ENCODE measurements around the gene CTNNB1.

CTNNB1 gene

DNA sequence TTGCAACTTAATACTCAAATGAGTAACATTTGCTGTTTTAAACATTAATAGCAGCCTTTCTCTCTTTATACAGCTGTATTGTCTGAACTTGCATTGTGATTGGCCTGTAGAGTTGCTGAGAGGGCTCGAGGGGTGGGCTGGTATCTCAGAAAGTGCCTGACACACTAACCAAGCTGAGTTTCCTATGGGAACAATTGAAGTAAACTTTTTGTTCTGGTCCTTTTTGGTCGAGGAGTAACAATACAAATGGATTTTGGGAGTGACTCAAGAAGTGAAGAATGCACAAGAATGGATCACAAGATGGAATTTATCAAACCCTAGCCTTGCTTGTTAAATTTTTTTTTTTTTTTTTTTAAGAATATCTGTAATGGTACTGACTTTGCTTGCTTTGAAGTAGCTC lies 40.3 kb downstream of the CTNNB1 start:
- Histone ChIP-seq H3K9ac (ENCODE audit: low read length) (no peak overlapping the region), H3K4me2 (ENCODE audit: low read length) (no peak overlapping the region), H3F3A (ENCODE audit: insufficient read depth, low read length) (no peaks in the 10 kb centered on the region), H3K9me3 (ENCODE audit: low read length) (no peaks in the 10 kb centered on the region), H3K9me2 (ENCODE audit: low read depth, low read length) (no peaks in the 10 kb centered on the region), H4K20me1 (ENCODE audit: insufficient read depth, low read length) (no peaks in the 10 kb centered on the region), H3K36me3 (ENCODE audit: insufficient read depth, low read length) (peaks cover 73% of the 10 kb centered on the region), H3K79me2 (ENCODE audit: insufficient read depth, low read length) (no peaks in the 10 kb centered on the region), H3K27ac (ENCODE audit: low read depth, low read length, poor library complexity, severe bottlenecking) (no peak overlapping the region), H3K27me3 (ENCODE audit: insufficient read depth, low read length) (no peaks in the 10 kb centered on the region), H3K4me1 (ENCODE audit: insufficient read depth, low read length, severe bottlenecking) (no peaks in the 10 kb centered on the region), H3K4me3 (ENCODE audit: low read depth, low read length, poor library complexity, severe bottlenecking) (no peak overlapping the region), H2AFZ (ENCODE audit: low read length) (no peak overlapping the region)
- TF ChIP-seq EZH2 (IDR thresholded peaks at IDR 0.05; ENCODE audit: borderline replicate concordance, low read length): no peak
- TF ChIP-seq, protein P1, sequence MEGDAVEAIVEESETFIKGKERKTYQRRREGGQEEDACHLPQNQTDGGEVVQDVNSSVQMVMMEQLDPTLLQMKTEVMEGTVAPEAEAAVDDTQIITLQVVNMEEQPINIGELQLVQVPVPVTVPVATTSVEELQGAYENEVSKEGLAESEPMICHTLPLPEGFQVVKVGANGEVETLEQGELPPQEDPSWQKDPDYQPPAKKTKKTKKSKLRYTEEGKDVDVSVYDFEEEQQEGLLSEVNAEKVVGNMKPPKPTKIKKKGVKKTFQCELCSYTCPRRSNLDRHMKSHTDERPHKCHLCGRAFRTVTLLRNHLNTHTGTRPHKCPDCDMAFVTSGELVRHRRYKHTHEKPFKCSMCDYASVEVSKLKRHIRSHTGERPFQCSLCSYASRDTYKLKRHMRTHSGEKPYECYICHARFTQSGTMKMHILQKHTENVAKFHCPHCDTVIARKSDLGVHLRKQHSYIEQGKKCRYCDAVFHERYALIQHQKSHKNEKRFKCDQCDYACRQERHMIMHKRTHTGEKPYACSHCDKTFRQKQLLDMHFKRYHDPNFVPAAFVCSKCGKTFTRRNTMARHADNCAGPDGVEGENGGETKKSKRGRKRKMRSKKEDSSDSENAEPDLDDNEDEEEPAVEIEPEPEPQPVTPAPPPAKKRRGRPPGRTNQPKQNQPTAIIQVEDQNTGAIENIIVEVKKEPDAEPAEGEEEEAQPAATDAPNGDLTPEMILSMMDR (IDR thresholded peaks at IDR 0.05; ENCODE audit: low read length): no peak

DNA sequence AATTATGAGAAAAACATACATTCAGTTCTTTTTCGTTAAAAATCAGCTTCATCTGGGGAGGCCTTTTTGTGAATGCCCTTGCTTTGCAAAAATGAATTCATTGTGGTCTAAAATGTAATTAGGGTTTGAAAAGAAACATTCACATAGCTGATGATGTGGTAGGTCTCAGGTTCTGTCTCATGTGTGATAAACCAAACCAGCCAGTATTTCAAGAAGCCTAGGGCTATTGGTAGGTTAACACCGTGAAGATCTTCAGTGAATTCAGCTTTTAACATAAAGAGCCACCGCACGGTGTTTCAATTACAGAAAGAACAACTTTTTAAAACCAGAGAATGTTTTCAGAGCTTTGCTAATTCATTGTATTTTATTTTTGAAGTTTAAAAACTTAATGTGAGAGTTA lies 41.9 kb downstream of the CTNNB1 start:
- H3K27me3 ChIP-seq (ENCODE audit: insufficient read depth, low read length): no peaks in the 10 kb centered on the region
- TF ChIP-seq, protein P1 (IDR thresholded peaks at IDR 0.05; ENCODE audit: low read length): no peak
- TF ChIP-seq EZH2 (IDR thresholded peaks at IDR 0.05; ENCODE audit: borderline replicate concordance, low read length): no peak
- H3K36me3 ChIP-seq (ENCODE audit: insufficient read depth, low read length): peaks cover 57% of the 10 kb centered on the region
- H3K4me3 ChIP-seq (ENCODE audit: low read depth, low read length, poor library complexity, severe bottlenecking): no peak overlapping the region
- no peak overlapping the region for H3K9ac ChIP-seq (ENCODE audit: low read length)
- no peaks in the 10 kb centered on the region for H3K9me3 ChIP-seq (ENCODE audit: low read length)
- H3K4me2 ChIP-seq (ENCODE audit: low read length): no peak overlapping the region
- H3K9me2 ChIP-seq (ENCODE audit: low read depth, low read length): no peaks in the 10 kb centered on the region
- no peak overlapping the region for H2AFZ ChIP-seq (ENCODE audit: low read length)
- no peak overlapping the region for H3K27ac ChIP-seq (ENCODE audit: low read depth, low read length, poor library complexity, severe bottlenecking)
- H3K79me2 ChIP-seq (ENCODE audit: insufficient read depth, low read length): no peaks in the 10 kb centered on the region
- H3F3A ChIP-seq (ENCODE audit: insufficient read depth, low read length): no peaks in the 10 kb centered on the region
- H3K4me1 ChIP-seq (ENCODE audit: insufficient read depth, low read length, severe bottlenecking): no peaks in the 10 kb centered on the region
- H4K20me1 ChIP-seq (ENCODE audit: insufficient read depth, low read length): no peaks in the 10 kb centered on the region

DNA sequence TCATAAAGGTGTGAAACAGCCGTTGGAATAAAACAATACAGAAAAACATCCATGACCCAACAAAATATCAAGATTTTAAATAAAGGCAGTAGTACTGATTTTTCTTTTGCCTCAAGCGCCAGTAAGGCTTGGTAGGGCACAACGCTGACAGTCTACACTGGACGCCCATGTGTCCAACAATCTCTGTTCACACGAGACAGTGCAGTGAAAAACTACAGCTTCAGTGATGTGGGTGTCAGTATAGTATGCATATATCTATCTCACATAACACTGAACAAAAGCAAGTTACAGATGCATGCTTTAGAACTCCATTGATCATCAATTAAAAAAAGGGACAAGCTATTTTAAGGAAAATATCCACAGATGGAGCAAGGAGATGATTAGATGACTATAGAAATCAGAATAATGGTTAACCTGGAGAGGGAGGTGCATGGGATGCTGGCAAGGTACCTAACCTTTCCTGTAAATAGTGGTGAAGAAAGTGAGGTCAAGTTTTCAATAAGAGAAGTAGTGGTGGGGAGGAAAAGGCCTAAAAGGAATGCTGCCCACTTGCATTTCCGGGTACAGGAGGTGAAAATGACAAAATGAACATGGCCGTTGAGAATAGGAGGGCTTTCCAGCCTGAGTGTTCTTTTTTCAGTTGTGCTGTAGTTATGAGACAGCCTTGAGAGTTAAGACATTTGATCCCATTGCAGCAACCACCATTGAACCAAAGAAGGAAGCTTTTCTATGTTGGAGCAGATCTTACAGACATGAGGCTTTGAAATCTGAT lies 42.7 kb downstream of the CTNNB1 start:
- Histone ChIP-seq H3K9me3 (ENCODE audit: low read length) (no peaks in the 10 kb centered on the region), H3K27ac (ENCODE audit: low read depth, low read length, poor library complexity, severe bottlenecking) (no peak overlapping the region), H3K9me2 (ENCODE audit: low read depth, low read length) (no peaks in the 10 kb centered on the region), H3K27me3 (ENCODE audit: insufficient read depth, low read length) (no peaks in the 10 kb centered on the region), H3K9ac (ENCODE audit: low read length) (no peak overlapping the region), H3K79me2 (ENCODE audit: insufficient read depth, low read length) (no peaks in the 10 kb centered on the region), H3F3A (ENCODE audit: insufficient read depth, low read length) (no peaks in the 10 kb centered on the region), H3K4me2 (ENCODE audit: low read length) (no peak overlapping the region), H3K4me3 (ENCODE audit: low read depth, low read length, poor library complexity, severe bottlenecking) (no peak overlapping the region), H2AFZ (ENCODE audit: low read length) (no peak overlapping the region), H3K4me1 (ENCODE audit: insufficient read depth, low read length, severe bottlenecking) (no peaks in the 10 kb centered on the region), H3K36me3 (ENCODE audit: insufficient read depth, low read length) (peaks cover 49% of the 10 kb centered on the region), H4K20me1 (ENCODE audit: insufficient read depth, low read length) (no peaks in the 10 kb centered on the region)
- TF ChIP-seq, protein P1 (IDR thresholded peaks at IDR 0.05; ENCODE audit: low read length): no peak
- no peak for TF ChIP-seq EZH2 (IDR thresholded peaks at IDR 0.05; ENCODE audit: borderline replicate concordance, low read length)
